Endothelial cell of umbilical vein (primary cell): Measurements from ENCODE around the gene CNDP1. TPM values are rescaled to one million over a fixed set of nuclear protein-coding genes. Genes with fewer than 3 reads are reported as not detected.

Experiments
- BruUV-seq: library from RNA; stranded (reverse); fragments of 400-500 nt; replicated peaks from 2 replicates; lab custom pipeline; 2021; lab: Mats Ljungman, UMichigan
- CTCF ChIA-PET: fragments of 300-600, 350-600 bp; sonication (Branson Sonifier 250); formaldehyde crosslinking; loops from one replicate; lab custom pipeline; 2021; ENCODE audit warnings: antibody characterized with exemption, inconsistent platforms; lab: Charles Lee
- POLR2A ChIA-PET: fragments of 300-600, 350-600 bp; sonication (Branson Sonifier 250); formaldehyde crosslinking; loops from one replicate; lab custom pipeline; 2021; ENCODE audit warnings: antibody characterized with exemption, inconsistent platforms; lab: Charles Lee
- DNase-seq: peaks from one replicate; pipeline ENCODE4 v3.0.0-alpha.2; 2011; ENCODE audit warnings: low read depth, low spot score
- FAIRE-seq: peaks from 2 replicates; lab custom pipeline; 2011; peaks lifted over from hg19 to GRCh38; lab: Jason Lieb, UNC
- H2AFZ ChIP-seq: 2 replicates; pipeline ENCODE4 v1.6.0; 2012; ENCODE audit warnings: low read depth, low read length, control low read depth, inconsistent platforms
- H3K27ac ChIP-seq: 2 replicates; pipeline ENCODE4 v1.5.1; 2011; ENCODE audit warnings: low read depth, mild to moderate bottlenecking, control low read depth, low read length, moderate library complexity; ENCODE audit not compliant: insufficient read depth
- H3K27me3 ChIP-seq, 2 experiments: 2 replicates each; pipeline versions ENCODE4 v1.6.0 to v1.6.1; 2011; ENCODE audit warnings: low read length in 2 of 2, mixed read lengths in 1 of 2; ENCODE audit not compliant: control insufficient read depth in 2 of 2, insufficient read depth in 2 of 2
- H3K36me3 ChIP-seq, 2 experiments: 2 replicates in 1 of 2; 3 replicates in 1 of 2; pipeline ENCODE4 v1.5.1; 2011; ENCODE audit warnings: low read length in 2 of 2, mild to moderate bottlenecking in 1 of 2, moderate library complexity in 1 of 2; ENCODE audit not compliant: control insufficient read depth in 2 of 2, insufficient read depth in 2 of 2; ENCODE audit errors: extremely low read depth in 1 of 2
- H3K4me1 ChIP-seq: 3 replicates; pipeline ENCODE4 v1.5.1; 2011; ENCODE audit warnings: mild to moderate bottlenecking, low read length; ENCODE audit not compliant: control insufficient read depth, insufficient read depth; ENCODE audit errors: extremely low read depth
- H3K4me2 ChIP-seq: 2 replicates; pipeline ENCODE4 v1.6.1; 2011; ENCODE audit warnings: low read length, control low read depth, mixed read lengths; ENCODE audit not compliant: insufficient read depth
- H3K4me3 ChIP-seq, 3 experiments: fragments of 200-600 bp in 1 of 3; sonication (generic), shearing (Covaris generic) in 1 of 3; replicated peaks in 1 of 3; 2 replicates each; pipeline ENCODE4 v1.5.1; 2011 to 2016; ENCODE audit warnings: control low read depth in 3 of 3, low read length in 3 of 3, mild to moderate bottlenecking in 2 of 3, inconsistent platforms in 1 of 3, low read depth in 1 of 3, moderate library complexity in 1 of 3; ENCODE audit not compliant: insufficient read depth in 1 of 3
- H3K79me2 ChIP-seq: 2 replicates; pipeline ENCODE4 v1.6.0; 2012; ENCODE audit warnings: low read length, inconsistent platforms; ENCODE audit not compliant: control insufficient read depth, insufficient read depth
- H3K9ac ChIP-seq: replicated peaks from 2 replicates; pipeline ENCODE3; 2011; ENCODE audit warnings: low read length, control low read depth; ENCODE audit not compliant: insufficient read depth; ENCODE audit errors: extremely low read depth
- H3K9me1 ChIP-seq: replicated peaks from 3 replicates; pipeline ENCODE4 v1.6.0; 2011; ENCODE audit warnings: mild to moderate bottlenecking, low read length; ENCODE audit not compliant: control insufficient read depth, insufficient read depth; ENCODE audit errors: extremely low read depth
- H3K9me3 ChIP-seq: replicated peaks from 2 replicates; pipeline ENCODE4 v1.5.1; 2012; ENCODE audit warnings: low read length, inconsistent platforms; ENCODE audit not compliant: control insufficient read depth, insufficient read depth
- H4K20me1 ChIP-seq: replicated peaks from 2 replicates; pipeline ENCODE3; 2011; ENCODE audit warnings: mild to moderate bottlenecking, low read length; ENCODE audit not compliant: control insufficient read depth, insufficient read depth; ENCODE audit errors: extremely low read depth
- EZH2 ChIP-seq: IDR thresholded peaks from 2 replicates; pipeline ENCODE4 v1.6.1; 2012; ENCODE audit warnings: borderline replicate concordance, low read depth, mild to moderate bottlenecking, moderate library complexity, low read length, inconsistent platforms; ENCODE audit not compliant: severe bottlenecking
- FOS ChIP-seq: IDR thresholded peaks from 2 replicates; pipeline ENCODE4 v1.6.1; 2011; ENCODE audit warnings: mild to moderate bottlenecking, low read length, moderate library complexity, borderline replicate concordance; ENCODE audit not compliant: insufficient read depth
- GATA2 ChIP-seq: IDR thresholded peaks from 2 replicates; pipeline ENCODE4 v1.7.0; 2011; ENCODE audit warnings: low read depth, mild to moderate bottlenecking, moderate library complexity, mixed read lengths, low read length; ENCODE audit not compliant: insufficient read length, insufficient read depth
- JUN ChIP-seq: IDR thresholded peaks from 2 replicates; pipeline ENCODE4 v1.6.1; 2011; ENCODE audit warnings: borderline replicate concordance, low read depth; ENCODE audit not compliant: insufficient read length, insufficient read depth
- MYC ChIP-seq: IDR thresholded peaks from one replicate; pipeline ENCODE4 v1.6.1; 2011; ENCODE audit warnings: mild to moderate bottlenecking, low read depth, low read length
- POLR2A ChIP-seq: IDR thresholded peaks from 2 replicates; pipeline ENCODE4 v1.6.1; 2012; ENCODE audit warnings: low read depth, mild to moderate bottlenecking, control low read depth, low read length
- POLR2AphosphoS5 ChIP-seq: IDR thresholded peaks from 2 replicates; pipeline ENCODE4 v1.6.1; 2012; ENCODE audit warnings: low read depth, mild to moderate bottlenecking, control low read depth, low read length, moderate library complexity; ENCODE audit not compliant: insufficient read depth
- dilution Hi-C: fragments of 300-500 bp; cut with MboI; formaldehyde crosslinking; loops from one replicate; pipeline ENCODE4 v1.15.0; 2019; ENCODE audit warnings: low sequenced_read_pairs; ENCODE audit not compliant: extremely low pct_ligation_motif_present
- intact Hi-C: fragments of 100-400 bp; cut with micrococcal nuclease; formaldehyde crosslinking; loops from one replicate; pipeline ENCODE4 v1.10.0; 2022
- polyA plus RNA-seq, 4 experiments: library from polyadenylated mRNA; depleted of rRNA in 3 of 4; stranded (reverse) in 3 of 4; unstranded in 1 of 4; fragments of >200 nt; gene quantifications; 2 replicates each; pipeline versions ENCODE4 v1.2.1 to v1.2.3, GENCODE V29; 2011 to 2012; ENCODE audit warnings: missing spikeins in 1 of 4
- total RNA-seq: library from RNA; stranded (reverse); gene quantifications from 2 replicates; pipeline ENCODE4 v1.2.3, GENCODE V29; 2021
- TF ChIP-seq, protein P1 (sequence below), 2 donors: IDR thresholded peaks; 1 replicate in 1 of 2; 2 replicates in 1 of 2; pipeline ENCODE4 v1.5.1; 2011; ENCODE audit warnings: low read length in 2 of 2, mild to moderate bottlenecking in 2 of 2, moderate library complexity in 2 of 2, control low read depth in 1 of 2, inconsistent platforms in 1 of 2, low read depth in 1 of 2; ENCODE audit not compliant: insufficient read depth in 1 of 2; ENCODE audit errors: extremely low read depth in 1 of 2
- TF ChIP-seq, protein P2 (sequence below): IDR thresholded peaks from 2 replicates; pipeline ENCODE4 v1.6.1; 2011; ENCODE audit not compliant: insufficient read depth, insufficient read length

The CNDP1 gene
- total and polyA plus RNA-seq, 2 donors (not counting 3 experiments of a cell fraction or from before 2014, with no cell fraction given): not detected

DNA sequence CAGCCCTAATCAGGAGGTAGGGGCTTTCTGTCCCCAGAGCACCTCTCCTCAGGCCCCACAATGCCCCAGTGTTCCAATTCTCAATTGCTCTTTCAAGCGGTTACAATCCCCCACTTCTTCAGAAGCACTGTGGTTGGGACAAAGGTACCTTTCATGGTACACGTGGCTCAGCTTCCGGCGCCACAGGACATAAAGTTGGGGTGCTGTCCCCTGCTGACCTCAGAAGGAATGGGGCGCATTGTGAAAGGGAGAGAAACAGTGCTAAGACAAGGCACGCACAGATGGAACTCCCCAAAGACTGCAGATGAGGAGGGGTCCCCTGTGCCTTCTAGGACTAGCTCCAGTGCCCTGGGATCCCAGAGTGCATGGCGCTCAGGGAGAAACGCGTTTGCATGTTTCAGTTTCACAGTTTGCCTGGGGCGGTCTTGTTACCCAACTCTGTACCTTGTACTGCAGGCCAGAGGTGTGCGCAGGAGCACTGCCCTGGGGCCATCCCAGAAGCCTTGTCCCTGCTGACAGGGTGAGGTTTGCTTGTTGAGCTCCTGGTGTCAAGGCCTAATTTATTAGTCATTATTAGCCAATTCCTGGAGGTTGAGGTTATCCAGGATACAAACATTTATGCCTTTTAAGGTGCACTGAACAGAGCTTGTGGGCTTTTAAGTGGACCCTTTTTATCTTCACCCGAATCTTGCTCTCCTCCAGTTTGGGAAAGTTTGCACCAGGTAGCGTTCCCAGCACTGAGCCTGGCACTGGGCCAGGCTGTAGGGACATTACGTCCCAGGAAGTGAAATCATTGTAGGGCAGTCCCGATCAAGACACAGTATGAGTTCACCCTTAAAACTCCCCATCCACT lies 7.6 kb downstream of the CNDP1 start:
- POLR2A ChIA-PET: no interaction called here
- H3K79me2 ChIP-seq: no peaks in the 10 kb centered on the region
- intact Hi-C loops (no loop called here), dilution Hi-C loops (no loop called here)
- no peak for FAIRE-seq
- no peak overlapping the region for H2AFZ ChIP-seq
- no peaks in the 10 kb centered on the region for H3K36me3 ChIP-seq
- no peak overlapping the region for H3K27ac ChIP-seq
- TF ChIP-seq POLR2A (no peak), JUN (no peak), POLR2AphosphoS5 (no peak), GATA2 (no peak), MYC (no peak), FOS (no peak), EZH2 (no peak)
- TF ChIP-seq, protein P1, sequence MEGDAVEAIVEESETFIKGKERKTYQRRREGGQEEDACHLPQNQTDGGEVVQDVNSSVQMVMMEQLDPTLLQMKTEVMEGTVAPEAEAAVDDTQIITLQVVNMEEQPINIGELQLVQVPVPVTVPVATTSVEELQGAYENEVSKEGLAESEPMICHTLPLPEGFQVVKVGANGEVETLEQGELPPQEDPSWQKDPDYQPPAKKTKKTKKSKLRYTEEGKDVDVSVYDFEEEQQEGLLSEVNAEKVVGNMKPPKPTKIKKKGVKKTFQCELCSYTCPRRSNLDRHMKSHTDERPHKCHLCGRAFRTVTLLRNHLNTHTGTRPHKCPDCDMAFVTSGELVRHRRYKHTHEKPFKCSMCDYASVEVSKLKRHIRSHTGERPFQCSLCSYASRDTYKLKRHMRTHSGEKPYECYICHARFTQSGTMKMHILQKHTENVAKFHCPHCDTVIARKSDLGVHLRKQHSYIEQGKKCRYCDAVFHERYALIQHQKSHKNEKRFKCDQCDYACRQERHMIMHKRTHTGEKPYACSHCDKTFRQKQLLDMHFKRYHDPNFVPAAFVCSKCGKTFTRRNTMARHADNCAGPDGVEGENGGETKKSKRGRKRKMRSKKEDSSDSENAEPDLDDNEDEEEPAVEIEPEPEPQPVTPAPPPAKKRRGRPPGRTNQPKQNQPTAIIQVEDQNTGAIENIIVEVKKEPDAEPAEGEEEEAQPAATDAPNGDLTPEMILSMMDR (IDR thresholded peaks at IDR 0.05; ENCODE audit: extremely low read depth in 1 of 2, insufficient read depth in 1 of 2, low read depth in 1 of 2, low read length in 2 of 2): no peak
- TF ChIP-seq, protein P2, sequence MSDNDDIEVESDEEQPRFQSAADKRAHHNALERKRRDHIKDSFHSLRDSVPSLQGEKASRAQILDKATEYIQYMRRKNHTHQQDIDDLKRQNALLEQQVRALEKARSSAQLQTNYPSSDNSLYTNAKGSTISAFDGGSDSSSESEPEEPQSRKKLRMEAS: no peak
- BruUV-seq: no TSS peak
- H3K9me1 ChIP-seq: no peaks in the 10 kb centered on the region
- CTCF ChIA-PET: interaction anchor here (1.7 kb wide), 1 partner anchor 10 kb away, joined by 10 read pairs; no protein-coding TSS in a partner anchor
- no peak overlapping the region for H3K4me3 ChIP-seq
- H4K20me1 ChIP-seq: no peaks in the 10 kb centered on the region
- no peaks in the 10 kb centered on the region for H3K27me3 ChIP-seq
- no peak overlapping the region for H3K9ac ChIP-seq
- H3K9me3 ChIP-seq: no peaks in the 10 kb centered on the region
- peaks cover 3% of the 10 kb centered on the region for H3K4me1 ChIP-seq
- no peak for DNase-seq
- H3K4me2 ChIP-seq: no peak overlapping the region
